Mucosa of descending colon (tissue), 3 donors: Measurements from ENCODE around the gene FABP1. TPM values are rescaled to one million over a fixed set of nuclear protein-coding genes. Genes with fewer than 3 reads are reported as not detected.

Experiments
- ATAC-seq: fragments of 200-7000 bp; cut with Tn5 transposase; one replicate; pipeline ENCODE4 v1.9.1; 2020; ENCODE audit warnings: mild to moderate bottlenecking, moderate library complexity
- DNase-seq, 3 donors: peaks; one replicate each; pipeline ENCODE4 v3.0.0-alpha.2; 2020
- H3K36me3 ChIP-seq: fragments of 200-600 bp; one replicate; pipeline ENCODE4 v1.8.0; 2021; ENCODE audit warnings: low read depth, mild to moderate bottlenecking
- H3K4me1 ChIP-seq: fragments of 200-600 bp; one replicate; pipeline ENCODE4 v1.8.0; 2021; ENCODE audit warnings: low read depth, mild to moderate bottlenecking
- H3K4me3 ChIP-seq: fragments of 200-600 bp; one replicate; pipeline ENCODE4 v1.8.0; 2021; ENCODE audit warnings: mild to moderate bottlenecking
- H3K9me3 ChIP-seq: fragments of 200-600 bp; one replicate; pipeline ENCODE4 v1.8.0; 2021; ENCODE audit warnings: mild to moderate bottlenecking
- CTCF ChIP-seq: fragments of 200-600 bp; IDR thresholded peaks from one replicate; pipeline ENCODE4 v1.8.0; 2022; ENCODE audit warnings: antibody characterized with exemption, mild to moderate bottlenecking
- intact Hi-C, 2 donors: fragments of 100-400 bp; cut with DNase I in 1 of 2; cut with micrococcal nuclease in 1 of 2; formaldehyde crosslinking; loops; one replicate each; pipeline versions ENCODE4 v1.11.0 to v1.11.1; 2022; cut with DNase I, micrococcal nuclease
- long read RNA-seq, 2 donors: library from polyadenylated mRNA; unstranded; transcript quantifications; one replicate each; pipeline ENCODE4 v2.0.0, GENCODE V29; 2019 to 2021
- total RNA-seq, 3 donors: library from RNA; stranded (reverse); fragmentation: NEBNext Ultra II Directional in 2 of 3; extraction: Animal tissue kit (Norgen Biotek cat#: 25700) in 2 of 3; gene quantifications; one replicate each; pipeline versions ENCODE4 v1.2.1 to v1.2.4, GENCODE V29; 2021 to 2023
- donor health status: DM: no; HTN: no; CAD: no; lungs with moderate emphysema.
- donor health status: DM: no; HTN: no; CAD: no.
- donor health status: DM: no; HTN: yes; CAD: no.

Gene FABP1
- total RNA-seq = 1,000 to 10,000 TPM in 2 of 3 donors, 100 to 1,000 TPM in 1; 768 to 5,199 (median 1,319) TPM
- long read RNA-seq, donor 1, transcript FABP1-202 (3 exons, 1,839 nt) = minor isoform, 36 of 2,804 reads
- long read RNA-seq, donor 1, transcript FABP1-201 (4 exons, 555 nt) = major isoform, 2,528 of 2,804 reads
- long read RNA-seq, donor 1, transcript FABP1-203 (2 exons, 546 nt) = minor isoform, 14 of 2,804 reads
- long read RNA-seq, donor 1, partial matches to known transcripts = 75 of 2,804 reads
- long read RNA-seq, donor 1, other reads (novel, unspliced or antisense) = 151 of 2,804 reads
- long read RNA-seq, donor 2, transcript FABP1-201 (4 exons, 555 nt) = major isoform, 5,532 of 5,859 reads
- long read RNA-seq, donor 2, transcript FABP1-202 (3 exons, 1,839 nt) = minor isoform, 57 of 5,859 reads
- long read RNA-seq, donor 2, transcript FABP1-203 (2 exons, 546 nt) = minor isoform, 14 of 5,859 reads
- long read RNA-seq, donor 2, partial matches to known transcripts = 48 of 5,859 reads
- long read RNA-seq, donor 2, other reads (novel, unspliced or antisense) = 208 of 5,859 reads

GRCh38 chr2:88127888-88128653, at the start of gene FABP1:
TSS of gene FABP1 (minus strand) at chr2:88128062. CDS start at chr2:88128017, 45 bp downstream.
- no peak for TF ChIP-seq CTCF
- peaks cover 35% of the 10 kb centered on the region for H3K4me1 ChIP-seq
- DNase-seq (peak; percentile 62 to 73 (median 69)), ATAC-seq (peak; percentile 58)
- H3K36me3 ChIP-seq = no peaks in the 10 kb centered on the region
- intact Hi-C loops = no loop called here
- no peaks in the 10 kb centered on the region for H3K9me3 ChIP-seq
- H3K4me3 ChIP-seq = peak within 1 kb of the TSS; percentile 22

GRCh38 chr2:88177556-88177955, 49.7 kb upstream of the FABP1 start:
- H3K4me3 ChIP-seq = no peak overlapping the region
- DNase-seq = no peak
- intact Hi-C loops = no loop called here
- no peaks in the 10 kb centered on the region for H3K4me1 ChIP-seq
- H3K9me3 ChIP-seq = no peaks in the 10 kb centered on the region
- H3K36me3 ChIP-seq = no peaks in the 10 kb centered on the region
- no peak for TF ChIP-seq CTCF
- no peak for ATAC-seq

- Histone ChIP-seq H3K9me3 (no peaks in the 10 kb centered on the region), H3K4me3 (no peak overlapping the region), H3K36me3 (no peaks in the 10 kb centered on the region), H3K4me1 (no peaks in the 10 kb centered on the region)
- no peak for TF ChIP-seq CTCF
- DNase-seq = no peak
- intact Hi-C loops = no loop called here
- no peak for ATAC-seq
Measured at GRCh38 chr2:88176352-88176984, 48.6 kb upstream of the FABP1 start.

GRCh38 chr2:88172882-88173281, 45.0 kb upstream of the FABP1 start:
- Histone ChIP-seq H3K36me3 (no peaks in the 10 kb centered on the region), H3K4me3 (no peak overlapping the region), H3K4me1 (peaks cover 6% of the 10 kb centered on the region), H3K9me3 (no peaks in the 10 kb centered on the region)
- DNase-seq (no peak), ATAC-seq (no peak)
- no peak for TF ChIP-seq CTCF
- intact Hi-C loops = no loop called here

- DNase-seq (no peak), ATAC-seq (no peak)
- Histone ChIP-seq H3K9me3 (no peaks in the 10 kb centered on the region), H3K36me3 (no peaks in the 10 kb centered on the region), H3K4me1 (peaks cover 6% of the 10 kb centered on the region), H3K4me3 (no peak overlapping the region)
- no peak for TF ChIP-seq CTCF
- intact Hi-C loops = no loop called here
Measured at GRCh38 chr2:88171966-88172365, 44.1 kb upstream of the FABP1 start.
